ENCODE measurements around the gene MFSD2A. TPM values are rescaled to one million over a fixed set of nuclear protein-coding genes. Genes with fewer than 3 reads are reported as not detected.

Gene MFSD2A
- 0.72 TPM for polyA plus RNA-seq (2013, experiment 1 of 2)
- 0.67 TPM for polyA plus RNA-seq (2013, experiment 2 of 2)

GRCh38 chr1:39954870-39955546 is at the start of gene MFSD2A:
Gene MFSD2A (plus strand): TSS chr1:39955145. CDS start chr1:39955293, 148 bp downstream.
- Histone ChIP-seq H2AK5ac (ENCODE audit: low read length, severe bottlenecking) (no peak within 1 kb of the TSS), H2BK15ac (ENCODE audit: low read depth, poor library complexity, severe bottlenecking) (peak within 1 kb of the TSS; percentile 70), H3K23ac (ENCODE audit: low read length in 2 of 2) (peak within 1 kb of the TSS in 1 of 2 experiments; percentile 1), H4K91ac (ENCODE audit: low read length) (peak within 1 kb of the TSS; percentile 55), H2BK12ac (ENCODE audit: low read length in 2 of 2) (peak within 1 kb of the TSS in 1 of 2 experiments; percentile 23), H3K4me3 (ENCODE audit: insufficient read depth in 1 of 2, low read depth in 1 of 2, low read length in 2 of 2) (peak within 1 kb of the TSS; percentile 66 to 89), H3K27me3 (ENCODE audit: control insufficient read depth in 1 of 2, insufficient read depth in 1 of 2, low read length in 2 of 2) (no peaks in the 10 kb centered on the region), H3K27ac (ENCODE audit: low read length, poor library complexity, severe bottlenecking) (no peak within 1 kb of the TSS), H3K9me3 (ENCODE audit: control insufficient read depth, low read length) (no peaks in the 10 kb centered on the region), H3K14ac (ENCODE audit: low read length in 2 of 2) (no peak within 1 kb of the TSS), H3K79me1 (replicated peaks; ENCODE audit: low read length, poor library complexity, severe bottlenecking) (peaks cover 12% of the 10 kb centered on the region), H3K4me1 (ENCODE audit: control insufficient read depth, insufficient read depth, low read depth, low read length) (peaks cover 15% of the 10 kb centered on the region), H2BK120ac (ENCODE audit: low read depth, low read length) (no peak within 1 kb of the TSS), H3K9ac (ENCODE audit: low read length) (peak within 1 kb of the TSS; percentile 87), H4K8ac (ENCODE audit: low read length) (peak within 1 kb of the TSS; percentile 83), H3K36me3 (ENCODE audit: control insufficient read depth in 1 of 2, insufficient read depth in 2 of 2, low read depth in 1 of 2, low read length in 2 of 2) (peaks cover 0 to 8% of the 10 kb centered on the region in 2 experiments), H2BK5ac (ENCODE audit: low read depth, low read length, poor library complexity, severe bottlenecking) (no peak within 1 kb of the TSS), H3K4me2 (ENCODE audit: low read length, poor library complexity, severe bottlenecking) (peak within 1 kb of the TSS; percentile 99), H3K4ac (ENCODE audit: low read depth in 1 of 2, low read length in 2 of 2) (peak within 1 kb of the TSS in 1 of 2 experiments; percentile 25), H2AFZ (ENCODE audit: low read depth, low read length) (peak within 1 kb of the TSS; percentile 57), H3K18ac (ENCODE audit: low read depth in 1 of 2, low read length in 2 of 2) (peak within 1 kb of the TSS in 1 of 2 experiments; percentile 67)
- peak; percentile 89 for DNase-seq
- 3% methylated on average over 55 of the region's 62 CpGs for WGBS

- WGBS: 92% methylated on average over 3 of the region's 4 CpGs
- H2BK5ac ChIP-seq (ENCODE audit: low read depth, low read length, poor library complexity, severe bottlenecking): no peak overlapping the region
- no peak overlapping the region for H3K18ac ChIP-seq (ENCODE audit: low read depth in 1 of 2, low read length in 2 of 2)
These were observed 49.8 kb upstream of the MFSD2A start for GRCh38 chr1:39905172-39905571.

DNA sequence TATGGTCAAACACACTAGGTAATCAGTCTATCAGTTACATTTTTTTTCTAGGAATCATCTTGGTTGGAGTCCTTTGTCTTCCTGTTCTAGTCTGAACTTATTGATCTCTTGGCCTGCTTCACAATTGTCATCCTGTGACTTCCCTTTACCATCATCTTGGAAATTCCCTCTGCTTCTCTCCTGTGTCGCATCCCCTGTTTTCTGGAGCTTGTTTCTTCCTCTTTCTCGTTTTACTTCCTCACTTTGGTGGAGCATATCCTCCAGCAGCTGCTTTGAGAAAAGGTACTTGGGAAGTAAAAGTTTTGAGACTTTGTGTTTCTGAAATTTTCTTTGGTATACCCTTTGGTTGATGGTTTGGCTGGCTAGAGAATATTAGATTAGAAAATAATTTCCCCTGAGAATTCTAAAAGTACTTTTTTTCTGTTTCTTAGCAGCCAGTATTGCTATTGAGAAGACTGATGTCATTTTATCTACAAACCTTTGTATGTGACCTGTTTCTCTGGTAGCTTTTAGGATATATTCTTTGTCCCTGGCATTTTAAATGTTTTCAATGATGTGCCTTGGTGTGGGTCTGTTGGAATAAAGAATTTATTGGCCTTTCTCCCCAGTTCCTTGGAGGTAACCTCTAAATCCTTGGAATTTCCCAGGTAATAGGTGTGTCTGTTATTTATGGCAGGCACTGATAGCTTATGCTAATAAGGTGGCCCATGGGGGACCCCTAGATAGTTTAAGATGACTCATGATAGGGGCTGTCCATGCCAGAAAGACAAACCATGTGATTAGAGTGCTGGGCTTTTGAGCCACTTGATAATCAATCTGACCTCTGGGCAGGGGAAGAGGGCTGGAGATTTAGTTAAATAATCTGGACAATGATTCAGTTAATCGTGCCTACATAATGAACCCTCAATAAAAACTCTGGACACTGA is 47.2 kb upstream of the MFSD2A start:
- 93% methylated on average over 3 of the region's 3 CpGs for WGBS
- H3K23ac ChIP-seq (ENCODE audit: low read length in 2 of 2): no peak overlapping the region

More at GRCh38 chr1:39905172-39905571, 49.8 kb upstream of the MFSD2A start:
- Histone ChIP-seq H3K4me3 (ENCODE audit: insufficient read depth in 1 of 2, low read depth in 1 of 2, low read length in 2 of 2) (no peak overlapping the region), H3K36me3 (ENCODE audit: control insufficient read depth in 1 of 2, insufficient read depth in 2 of 2, low read depth in 1 of 2, low read length in 2 of 2) (peaks cover 0 to 5% of the 10 kb centered on the region in 2 experiments), H3K4ac (ENCODE audit: low read depth in 1 of 2, low read length in 2 of 2) (no peak overlapping the region), H3K79me1 (replicated peaks; ENCODE audit: low read length, poor library complexity, severe bottlenecking) (no peaks in the 10 kb centered on the region), H3K14ac (ENCODE audit: low read length in 2 of 2) (no peak overlapping the region), H4K91ac (ENCODE audit: low read length) (no peak overlapping the region), H2AFZ (ENCODE audit: low read depth, low read length) (no peak overlapping the region), H3K23ac (ENCODE audit: low read length in 2 of 2) (no peak overlapping the region), H3K9me3 (ENCODE audit: control insufficient read depth, low read length) (peaks cover 11% of the 10 kb centered on the region), H2BK12ac (ENCODE audit: low read length in 2 of 2) (no peak overlapping the region), H2AK5ac (ENCODE audit: low read length, severe bottlenecking) (no peak overlapping the region), H3K27ac (ENCODE audit: low read length, poor library complexity, severe bottlenecking) (no peak overlapping the region), H3K4me2 (ENCODE audit: low read length, poor library complexity, severe bottlenecking) (no peak overlapping the region), H2BK120ac (ENCODE audit: low read depth, low read length) (no peak overlapping the region), H2BK15ac (ENCODE audit: low read depth, poor library complexity, severe bottlenecking) (no peak overlapping the region), H3K27me3 (ENCODE audit: control insufficient read depth in 1 of 2, insufficient read depth in 1 of 2, low read length in 2 of 2) (peaks cover 41% of the 10 kb centered on the region in 2 experiments), H3K9ac (ENCODE audit: low read length) (no peak overlapping the region), H4K8ac (ENCODE audit: low read length) (no peak overlapping the region), H3K4me1 (ENCODE audit: control insufficient read depth, insufficient read depth, low read depth, low read length) (peaks cover 18% of the 10 kb centered on the region)
- no peak for DNase-seq

DNA sequence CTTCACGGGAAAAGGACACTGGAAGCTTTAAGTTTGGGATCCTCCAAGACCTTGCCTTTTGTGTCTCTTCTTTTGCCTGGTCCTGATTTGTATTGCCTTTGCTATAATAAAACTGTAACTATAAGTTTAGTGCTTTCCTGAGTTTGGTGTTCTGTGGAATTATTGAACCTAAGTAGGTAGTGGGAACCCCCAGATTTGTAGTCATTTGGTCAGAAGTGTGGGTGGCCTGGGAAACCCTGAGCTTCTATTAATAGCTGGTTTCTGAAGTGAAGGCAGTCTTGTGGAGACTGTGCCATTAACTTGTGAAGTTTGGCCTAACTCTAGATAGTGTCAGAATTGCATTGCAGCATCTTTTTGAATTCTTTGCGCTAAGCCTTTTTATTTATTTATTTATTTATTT is 46.4 kb upstream of the MFSD2A start:
- H3K4me1 ChIP-seq (ENCODE audit: control insufficient read depth, insufficient read depth, low read depth, low read length): no peaks in the 10 kb centered on the region

More for the DNA sequence above, 47.2 kb upstream of the MFSD2A start:
- Histone ChIP-seq H2AK5ac (ENCODE audit: low read length, severe bottlenecking) (no peak overlapping the region), H3K14ac (ENCODE audit: low read length in 2 of 2) (no peak overlapping the region), H3K4ac (ENCODE audit: low read depth in 1 of 2, low read length in 2 of 2) (no peak overlapping the region), H4K8ac (ENCODE audit: low read length) (no peak overlapping the region), H4K91ac (ENCODE audit: low read length) (no peak overlapping the region), H3K9me3 (ENCODE audit: control insufficient read depth, low read length) (peaks cover 11% of the 10 kb centered on the region), H3K27ac (ENCODE audit: low read length, poor library complexity, severe bottlenecking) (no peak overlapping the region), H2BK120ac (ENCODE audit: low read depth, low read length) (no peak overlapping the region), H3K18ac (ENCODE audit: low read depth in 1 of 2, low read length in 2 of 2) (no peak overlapping the region), H3K4me3 (ENCODE audit: insufficient read depth in 1 of 2, low read depth in 1 of 2, low read length in 2 of 2) (no peak overlapping the region), H3K79me1 (replicated peaks; ENCODE audit: low read length, poor library complexity, severe bottlenecking) (no peaks in the 10 kb centered on the region), H3K27me3 (ENCODE audit: control insufficient read depth in 1 of 2, insufficient read depth in 1 of 2, low read length in 2 of 2) (peaks cover 28 to 34% of the 10 kb centered on the region in 2 experiments), H2BK15ac (ENCODE audit: low read depth, poor library complexity, severe bottlenecking) (no peak overlapping the region), H2BK5ac (ENCODE audit: low read depth, low read length, poor library complexity, severe bottlenecking) (no peak overlapping the region), H3K4me2 (ENCODE audit: low read length, poor library complexity, severe bottlenecking) (no peak overlapping the region), H3K36me3 (ENCODE audit: control insufficient read depth in 1 of 2, insufficient read depth in 2 of 2, low read depth in 1 of 2, low read length in 2 of 2) (no peaks in the 10 kb centered on the region), H3K4me1 (ENCODE audit: control insufficient read depth, insufficient read depth, low read depth, low read length) (no peaks in the 10 kb centered on the region), H2AFZ (ENCODE audit: low read depth, low read length) (no peak overlapping the region), H2BK12ac (ENCODE audit: low read length in 2 of 2) (no peak overlapping the region), H3K9ac (ENCODE audit: low read length) (no peak overlapping the region)
- no peak for DNase-seq

More for the DNA sequence above, 46.4 kb upstream of the MFSD2A start:
- no peak for DNase-seq
- no peak overlapping the region for H3K4me2 ChIP-seq (ENCODE audit: low read length, poor library complexity, severe bottlenecking)
- no peak overlapping the region for H2AFZ ChIP-seq (ENCODE audit: low read depth, low read length)
- no peak overlapping the region for H4K91ac ChIP-seq (ENCODE audit: low read length)
- no peaks in the 10 kb centered on the region for H3K36me3 ChIP-seq (ENCODE audit: control insufficient read depth in 1 of 2, insufficient read depth in 2 of 2, low read depth in 1 of 2, low read length in 2 of 2)
- no peak overlapping the region for H2BK120ac ChIP-seq (ENCODE audit: low read depth, low read length)
- no peak overlapping the region for H3K9ac ChIP-seq (ENCODE audit: low read length)
- H3K9me3 ChIP-seq (ENCODE audit: control insufficient read depth, low read length): peaks cover 11% of the 10 kb centered on the region
- H4K8ac ChIP-seq (ENCODE audit: low read length): no peak overlapping the region
- H3K23ac ChIP-seq (ENCODE audit: low read length in 2 of 2): no peak overlapping the region
- H3K18ac ChIP-seq (ENCODE audit: low read depth in 1 of 2, low read length in 2 of 2): no peak overlapping the region
- no peak overlapping the region for H3K4ac ChIP-seq (ENCODE audit: low read depth in 1 of 2, low read length in 2 of 2)
- H3K79me1 ChIP-seq (replicated peaks; ENCODE audit: low read length, poor library complexity, severe bottlenecking): no peaks in the 10 kb centered on the region
- H3K27ac ChIP-seq (ENCODE audit: low read length, poor library complexity, severe bottlenecking): no peak overlapping the region
- WGBS: 88% methylated on average over 1 of the region's 2 CpGs
- no peak overlapping the region for H2BK15ac ChIP-seq (ENCODE audit: low read depth, poor library complexity, severe bottlenecking)
- H3K4me3 ChIP-seq (ENCODE audit: insufficient read depth in 1 of 2, low read depth in 1 of 2, low read length in 2 of 2): no peak overlapping the region
- no peak overlapping the region for H3K14ac ChIP-seq (ENCODE audit: low read length in 2 of 2)
- no peak overlapping the region for H2BK12ac ChIP-seq (ENCODE audit: low read length in 2 of 2)
- H2AK5ac ChIP-seq (ENCODE audit: low read length, severe bottlenecking): no peak overlapping the region
- no peak overlapping the region for H2BK5ac ChIP-seq (ENCODE audit: low read depth, low read length, poor library complexity, severe bottlenecking)
- H3K27me3 ChIP-seq (ENCODE audit: control insufficient read depth in 1 of 2, insufficient read depth in 1 of 2, low read length in 2 of 2): peaks cover 20 to 27% of the 10 kb centered on the region in 2 experiments
